OCI-LY1 (cell line): ENCODE measurements around the gene SH3BP1.

ENCODE experiments used
- CTCF ChIP-seq: fragments of 200-600 bp; sonication (generic), shearing (Covaris generic); IDR thresholded peaks from 2 replicates; pipeline ENCODE4 v1.5.1; 2017; ENCODE audit warnings: mild to moderate bottlenecking, antibody characterized with exemption, low read length, moderate library complexity, mixed read lengths
- EZH2 ChIP-seq: fragments of 200-600 bp; sonication (generic), shearing (Covaris generic); IDR thresholded peaks from 2 replicates; pipeline ENCODE4 v1.8.0; 2017; ENCODE audit warnings: borderline replicate concordance, mixed run types, mild to moderate bottlenecking, antibody characterized with exemption, low read length, moderate library complexity, mixed read lengths

- TF ChIP-seq EZH2 (no peak), CTCF (peak; percentile 94)
Observed at GRCh38 chr22:37681556-37682049, 42.1 kb downstream of the SH3BP1 start.
